Measurements from ENCODE around the gene S100A13. TPM values are rescaled to one million over a fixed set of nuclear protein-coding genes. Genes with fewer than 3 reads are reported as not detected.

The S100A13 gene
- total and polyA plus RNA-seq, 9 of the 15 experiments (the other 6 are each of a cell fraction or from before 2014, with no cell fraction given): 41.9 to 129 (median 58.0) TPM

DNA sequence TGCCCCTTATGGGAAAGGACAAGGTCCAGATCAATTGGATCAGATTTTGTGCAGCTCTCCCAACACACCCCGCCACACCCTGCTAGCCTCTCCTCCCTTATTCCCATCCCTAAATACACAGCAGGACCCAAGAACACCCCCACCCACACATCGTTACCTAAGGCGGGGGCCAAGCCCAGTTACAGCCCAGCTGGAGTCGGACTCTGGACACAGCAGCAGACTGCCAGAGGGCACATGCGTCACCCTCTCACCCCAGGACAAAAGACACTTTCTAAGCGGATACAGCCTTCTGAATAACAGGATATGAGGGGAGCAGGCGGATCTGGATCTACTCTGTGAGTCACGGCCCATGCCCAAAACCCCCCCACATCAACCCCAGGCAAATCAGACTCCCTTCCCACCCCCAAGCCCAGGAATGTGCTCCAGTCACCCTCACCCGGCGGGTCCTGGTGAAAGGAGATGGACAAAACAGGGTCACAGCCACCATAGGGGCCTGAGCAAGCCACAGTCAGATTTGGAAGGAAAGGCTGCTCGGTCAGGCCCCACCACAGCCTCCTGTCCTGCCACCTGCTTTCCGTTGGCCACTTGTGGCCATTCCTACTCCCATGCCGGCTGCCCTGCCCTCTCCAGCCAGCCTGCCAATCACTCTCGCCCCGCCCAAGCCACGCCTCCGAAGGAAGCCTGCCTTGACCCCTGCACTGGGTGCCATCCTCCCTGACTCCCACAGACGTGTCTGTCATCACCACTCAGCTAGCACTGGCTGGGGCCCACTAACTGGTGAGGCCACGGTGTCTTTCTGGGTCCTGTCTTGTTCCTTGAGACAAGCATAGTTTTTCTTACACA, 18.3 kb downstream of the S100A13 start (continued):
- TF ChIP-seq, protein P1, sequence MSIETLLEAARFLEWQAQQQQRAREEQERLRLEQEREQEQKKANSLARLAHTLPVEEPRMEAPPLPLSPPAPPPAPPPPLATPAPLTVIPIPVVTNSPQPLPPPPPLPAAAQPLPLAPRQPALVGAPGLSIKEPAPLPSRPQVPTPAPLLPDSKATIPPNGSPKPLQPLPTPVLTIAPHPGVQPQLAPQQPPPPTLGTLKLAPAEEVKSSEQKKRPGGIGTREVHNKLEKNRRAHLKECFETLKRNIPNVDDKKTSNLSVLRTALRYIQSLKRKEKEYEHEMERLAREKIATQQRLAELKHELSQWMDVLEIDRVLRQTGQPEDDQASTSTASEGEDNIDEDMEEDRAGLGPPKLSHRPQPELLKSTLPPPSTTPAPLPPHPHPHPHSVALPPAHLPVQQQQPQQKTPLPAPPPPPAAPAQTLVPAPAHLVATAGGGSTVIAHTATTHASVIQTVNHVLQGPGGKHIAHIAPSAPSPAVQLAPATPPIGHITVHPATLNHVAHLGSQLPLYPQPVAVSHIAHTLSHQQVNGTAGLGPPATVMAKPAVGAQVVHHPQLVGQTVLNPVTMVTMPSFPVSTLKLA (conservative IDR thresholded peaks at IDR 0.05): peak in 1 of 2 experiments; percentile 22; a peak in 1 of 4 replicates
- TF ChIP-seq CBFA2T2 (conservative IDR thresholded peaks at IDR 0.05): 0 out of 2 replicates have a peak, but pooled peaks have one; percentile 19
- TF ChIP-seq, protein P2, sequence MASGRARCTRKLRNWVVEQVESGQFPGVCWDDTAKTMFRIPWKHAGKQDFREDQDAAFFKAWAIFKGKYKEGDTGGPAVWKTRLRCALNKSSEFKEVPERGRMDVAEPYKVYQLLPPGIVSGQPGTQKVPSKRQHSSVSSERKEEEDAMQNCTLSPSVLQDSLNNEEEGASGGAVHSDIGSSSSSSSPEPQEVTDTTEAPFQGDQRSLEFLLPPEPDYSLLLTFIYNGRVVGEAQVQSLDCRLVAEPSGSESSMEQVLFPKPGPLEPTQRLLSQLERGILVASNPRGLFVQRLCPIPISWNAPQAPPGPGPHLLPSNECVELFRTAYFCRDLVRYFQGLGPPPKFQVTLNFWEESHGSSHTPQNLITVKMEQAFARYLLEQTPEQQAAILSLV (tag; IDR thresholded peaks at IDR 0.05): no peak
- no peak for TF ChIP-seq HIVEP1 (CRISPR knock-in tag; IDR thresholded peaks at IDR 0.05)
- no peak for TF ChIP-seq PHB2 (IDR thresholded peaks at IDR 0.05; ENCODE audit: low read depth)
- no peak for TF ChIP-seq PRMT5 (CRISPR knock-in tag; IDR thresholded peaks at IDR 0.05)
- no peak for TF ChIP-seq SMC3 (conservative IDR thresholded peaks at IDR 0.05; ENCODE audit: insufficient read depth, low read depth, low read length)
- TF ChIP-seq MTA3 (IDR thresholded peaks at IDR 0.05; ENCODE audit: borderline replicate concordance): peak; percentile 62; the same call in 1 of the 2 replicates
- no peak for TF ChIP-seq PRPF4 (IDR thresholded peaks at IDR 0.05; ENCODE audit: insufficient read depth, low read depth, low read length, poor library complexity, severe bottlenecking)
- TF ChIP-seq ZZZ3 (IDR thresholded peaks at IDR 0.05): no peak
- peak; percentile 72 for TF ChIP-seq ZEB2 (IDR thresholded peaks at IDR 0.05)
- TF ChIP-seq ZNF217 (CRISPR knock-in tag; IDR thresholded peaks at IDR 0.05): no peak
- TF ChIP-seq, protein P3, sequence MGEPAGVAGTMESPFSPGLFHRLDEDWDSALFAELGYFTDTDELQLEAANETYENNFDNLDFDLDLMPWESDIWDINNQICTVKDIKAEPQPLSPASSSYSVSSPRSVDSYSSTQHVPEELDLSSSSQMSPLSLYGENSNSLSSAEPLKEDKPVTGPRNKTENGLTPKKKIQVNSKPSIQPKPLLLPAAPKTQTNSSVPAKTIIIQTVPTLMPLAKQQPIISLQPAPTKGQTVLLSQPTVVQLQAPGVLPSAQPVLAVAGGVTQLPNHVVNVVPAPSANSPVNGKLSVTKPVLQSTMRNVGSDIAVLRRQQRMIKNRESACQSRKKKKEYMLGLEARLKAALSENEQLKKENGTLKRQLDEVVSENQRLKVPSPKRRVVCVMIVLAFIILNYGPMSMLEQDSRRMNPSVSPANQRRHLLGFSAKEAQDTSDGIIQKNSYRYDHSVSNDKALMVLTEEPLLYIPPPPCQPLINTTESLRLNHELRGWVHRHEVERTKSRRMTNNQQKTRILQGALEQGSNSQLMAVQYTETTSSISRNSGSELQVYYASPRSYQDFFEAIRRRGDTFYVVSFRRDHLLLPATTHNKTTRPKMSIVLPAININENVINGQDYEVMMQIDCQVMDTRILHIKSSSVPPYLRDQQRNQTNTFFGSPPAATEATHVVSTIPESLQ (CRISPR knock-in tag; IDR thresholded peaks at IDR 0.05): no peak
- TF ChIP-seq RUNX1 (IDR thresholded peaks at IDR 0.05; ENCODE audit: low read depth): no peak
- TF ChIP-seq, protein P4, sequence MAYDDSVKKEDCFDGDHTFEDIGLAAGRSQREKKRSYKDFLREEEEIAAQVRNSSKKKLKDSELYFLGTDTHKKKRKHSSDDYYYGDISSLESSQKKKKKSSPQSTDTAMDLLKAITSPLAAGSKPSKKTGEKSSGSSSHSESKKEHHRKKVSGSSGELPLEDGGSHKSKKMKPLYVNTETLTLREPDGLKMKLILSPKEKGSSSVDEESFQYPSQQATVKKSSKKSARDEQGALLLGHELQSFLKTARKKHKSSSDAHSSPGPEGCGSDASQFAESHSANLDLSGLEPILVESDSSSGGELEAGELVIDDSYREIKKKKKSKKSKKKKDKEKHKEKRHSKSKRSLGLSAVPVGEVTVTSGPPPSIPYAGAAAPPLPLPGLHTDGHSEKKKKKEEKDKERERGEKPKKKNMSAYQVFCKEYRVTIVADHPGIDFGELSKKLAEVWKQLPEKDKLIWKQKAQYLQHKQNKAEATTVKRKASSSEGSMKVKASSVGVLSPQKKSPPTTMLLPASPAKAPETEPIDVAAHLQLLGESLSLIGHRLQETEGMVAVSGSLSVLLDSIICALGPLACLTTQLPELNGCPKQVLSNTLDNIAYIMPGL (CRISPR knock-in tag; IDR thresholded peaks at IDR 0.05): no peak
- peak; percentile 50; the same call in 1 of the 2 replicates for TF ChIP-seq BHLHE40 (IDR thresholded peaks at IDR 0.05; ENCODE audit: low read length)

All from K562 (cell line).